NCI-H187 (cell line): ENCODE measurements around the gene ACAD11.
"Not testable (repeated sequence)": the region's sequence is repeated elsewhere in the genome, so short reads cannot be mapped to it uniquely, and the experiment has no call there.

Experiments
- DNase-seq, 2 experiments: peaks; one replicate each; lab custom pipeline; 2025; lab: John Stamatoyannopoulos, UW

The ACAD11 gene

GRCh38 chr3:132598181-132598580, 61.4 kb downstream of the ACAD11 start:
- DNase-seq, result no peak

DNA sequence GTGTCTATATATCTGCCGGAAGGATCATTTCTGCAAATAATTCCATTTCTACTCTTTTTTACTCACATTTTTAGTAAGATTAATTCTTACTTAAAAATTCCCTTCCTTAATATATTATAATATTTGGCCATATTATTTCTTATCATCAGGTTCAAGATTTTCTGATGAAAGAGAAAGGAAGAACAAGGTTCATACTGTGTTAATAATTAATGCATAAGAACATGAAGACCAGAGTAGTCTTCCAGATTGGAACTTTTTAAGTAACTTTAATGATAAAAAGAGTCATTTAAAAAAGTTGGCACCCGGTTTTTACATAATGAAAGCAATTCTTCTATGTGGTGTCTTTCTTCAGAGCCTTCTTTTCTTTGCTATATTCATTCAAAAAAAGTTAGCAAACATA, 61.9 kb downstream of the ACAD11 start:
- no peak for DNase-seq

GRCh38 chr3:132596816-132597433, 62.7 kb downstream of the ACAD11 start, which contains the start of gene ACKR4:
Gene ACKR4, plus strand, starts transcription at chr3:132597270. Its CDS starts 3,128 bp downstream, at chr3:132600398.
- DNase-seq, result no peak

GRCh38 chr3:132596326-132596725, 63.3 kb downstream of the ACAD11 start:
- DNase-seq, result no peak

GRCh38 chr3:132595014-132595413, 64.6 kb downstream of the ACAD11 start:
- DNase-seq, result no peak

- no peak for DNase-seq
Observed at GRCh38 chr3:132594498-132594897, 65.1 kb downstream of the ACAD11 start.

GRCh38 chr3:132593947-132594323, 65.7 kb downstream of the ACAD11 start:
- DNase-seq, result no peak

GRCh38 chr3:132593241-132593946, 66.2 kb downstream of the ACAD11 start:
- no peak for DNase-seq

GRCh38 chr3:132592216-132592615, 67.4 kb downstream of the ACAD11 start:
- no peak for DNase-seq

GRCh38 chr3:132587401-132587800, 72.2 kb downstream of the ACAD11 start:
- DNase-seq, result no peak

GRCh38 chr3:132573797-132574211, 85.8 kb downstream of the ACAD11 start:
- no peak for DNase-seq

DNA sequence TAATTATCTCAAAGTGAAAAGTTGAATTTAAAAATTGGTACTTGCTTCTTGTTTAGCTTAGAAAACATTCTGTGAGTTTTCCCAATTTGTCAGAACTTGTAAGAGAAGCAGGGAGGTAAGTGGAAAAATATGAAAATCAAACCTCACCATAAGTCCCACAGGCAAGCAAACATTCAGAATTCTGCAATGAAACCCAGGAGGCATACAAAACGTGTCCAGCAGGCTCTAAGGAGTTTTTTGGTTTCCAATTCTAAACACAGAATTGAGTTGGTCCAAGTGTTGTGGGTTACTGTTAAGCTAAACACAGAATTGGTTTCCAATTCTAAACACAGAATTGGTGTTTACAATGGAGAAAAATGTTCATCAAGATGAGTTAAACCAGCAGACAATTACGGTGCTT, 89.6 kb downstream of the ACAD11 start:
- DNase-seq, result no peak

GRCh38 chr3:132569580-132569979, 90.0 kb downstream of the ACAD11 start:
- DNase-seq, result no peak

DNA sequence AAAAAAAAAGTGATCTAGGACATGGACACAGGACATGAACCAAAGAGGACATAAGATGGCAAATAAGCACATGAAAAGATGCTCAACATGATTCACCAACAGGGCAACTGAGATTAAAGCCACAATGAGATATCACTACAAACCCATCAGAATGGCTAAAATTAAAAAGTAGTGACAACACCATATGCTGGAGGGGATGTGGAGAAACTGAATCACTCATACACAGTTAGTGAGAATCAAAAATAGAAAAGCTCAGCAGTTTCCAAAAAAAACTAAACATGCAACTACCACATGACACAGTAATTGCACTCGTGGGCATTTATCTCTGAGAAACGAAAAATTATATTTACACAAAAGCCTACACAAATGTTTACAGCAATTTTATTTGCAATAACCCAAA, 90.5 kb downstream of the ACAD11 start:
- DNase-seq, result no peak

DNA sequence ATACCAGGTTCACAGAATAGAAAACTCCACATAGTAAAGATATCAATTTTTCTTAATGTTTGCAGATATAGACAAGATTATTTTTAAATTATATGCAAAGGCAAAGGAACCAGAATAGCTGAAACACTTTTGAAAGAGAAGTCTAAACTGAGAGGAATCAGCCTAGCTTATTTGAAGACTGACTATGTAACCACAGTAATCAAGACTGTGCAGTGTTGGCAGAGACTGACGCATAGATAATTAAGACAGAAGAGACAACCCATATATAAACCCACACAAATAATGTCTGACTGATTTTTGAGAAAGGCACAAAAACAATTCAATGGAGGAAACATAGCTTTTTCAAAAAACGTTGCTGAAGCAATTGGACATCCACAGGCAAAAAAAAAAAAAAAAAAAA, 91.2 kb downstream of the ACAD11 start:
- DNase-seq, result no peak

- DNase-seq, result no peak
Observed at GRCh38 chr3:132564070-132564465, 95.5 kb downstream of the ACAD11 start.

DNA sequence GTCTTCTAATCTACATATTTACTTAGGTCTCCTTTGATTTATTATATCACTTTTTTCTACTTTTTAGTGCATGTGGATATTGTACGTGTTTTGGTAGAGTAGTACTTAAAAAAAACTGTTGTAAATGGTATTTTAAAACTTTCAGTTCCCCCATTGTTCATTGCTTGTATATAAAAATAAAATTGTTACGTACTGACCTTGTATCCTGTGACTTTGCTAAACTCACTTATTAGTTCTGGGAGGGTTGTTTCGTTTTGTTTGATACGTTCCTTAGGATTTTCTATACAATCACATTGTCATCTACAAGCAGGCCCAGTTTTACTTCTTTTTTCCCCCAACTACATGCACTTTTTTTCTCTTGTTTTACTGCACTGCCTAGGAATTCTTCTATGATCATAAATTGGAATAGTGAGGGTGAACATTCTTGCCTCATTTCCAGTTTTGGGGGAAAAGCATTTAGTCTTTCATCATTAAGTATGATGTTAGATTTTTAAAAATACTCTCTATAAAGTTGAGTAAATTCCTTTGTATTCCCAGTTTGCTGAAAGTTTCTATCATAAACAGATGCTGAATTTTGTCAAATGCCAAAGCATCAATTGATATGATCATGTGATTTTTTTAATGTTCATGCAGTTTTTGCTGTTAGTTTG, 96.1 kb downstream of the ACAD11 start:
- DNase-seq, result no peak

DNA sequence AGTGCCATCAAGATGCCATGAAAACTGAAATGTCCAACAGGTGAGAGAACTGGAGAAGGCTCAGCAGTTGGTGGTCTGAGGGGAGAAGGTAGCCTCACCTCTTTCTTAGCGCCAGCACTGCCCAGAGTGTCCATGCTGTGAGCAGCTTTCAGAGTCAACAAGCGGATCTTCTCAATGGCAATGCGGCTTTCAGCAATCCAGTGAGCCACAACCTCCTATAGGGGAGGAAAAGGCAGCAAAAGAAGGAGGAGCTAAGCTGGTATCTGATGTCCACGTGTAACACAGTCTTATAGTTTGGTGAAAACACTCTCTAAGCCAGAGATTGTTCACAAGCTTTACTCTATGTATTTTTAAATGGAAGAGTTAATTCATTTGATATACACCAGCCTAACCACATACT, 98.6 kb downstream of the ACAD11 start:
- peak; percentile 81 to 87 for DNase-seq

DNA sequence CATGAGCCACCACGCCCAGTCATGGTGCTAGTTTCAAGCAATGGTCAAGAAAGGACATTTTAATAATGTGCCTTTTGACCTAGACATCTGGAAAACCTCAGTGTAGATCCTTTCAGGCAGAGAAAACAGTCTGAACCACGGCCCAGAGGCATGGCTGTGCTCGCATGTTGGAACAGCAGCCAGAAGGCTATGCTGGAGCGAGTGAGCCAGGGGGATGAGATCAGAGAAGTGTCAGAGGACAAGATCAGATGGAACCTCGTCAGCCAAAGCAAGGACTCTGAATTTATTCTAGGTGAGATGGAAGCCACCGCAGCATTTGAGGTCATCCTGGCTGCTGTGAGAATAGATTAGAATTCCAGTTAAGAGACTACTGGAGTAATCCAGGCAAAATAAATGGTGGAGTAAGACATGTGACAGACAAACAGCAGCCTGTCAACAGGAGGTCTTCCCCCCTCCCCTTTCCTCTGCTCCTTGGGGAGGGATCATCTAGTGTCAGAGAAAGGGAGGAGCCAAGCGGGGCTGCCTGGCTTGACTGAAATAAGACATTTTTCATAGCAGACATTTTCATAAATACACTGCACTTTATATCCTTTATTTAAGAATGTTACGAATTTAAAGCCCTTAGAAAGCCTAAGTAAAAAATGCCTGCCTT, 103.0 kb downstream of the ACAD11 start:
- no peak for DNase-seq

GRCh38 chr3:132556036-132556386, 103.6 kb downstream of the ACAD11 start:
- DNase-seq, result not testable (repeated sequence)

GRCh38 chr3:132555306-132556035, 104.1 kb downstream of the ACAD11 start:
- DNase-seq, result no peak

- peak in 1 of 2 experiments; percentile 19 for DNase-seq
Observed at GRCh38 chr3:132554437-132554836, 105.2 kb downstream of the ACAD11 start.
